Measurements from ENCODE around the gene SLC9A1. TPM values are rescaled to one million over a fixed set of nuclear protein-coding genes. Genes with fewer than 3 reads are reported as not detected.
"Not testable (repeated sequence)": the region's sequence is repeated elsewhere in the genome, so short reads cannot be mapped to it uniquely, and the experiment has no call there.

Gene SLC9A1
- total RNA-seq, 2 donors from 2014 or later, result 22.9 to 30.4 TPM

GRCh38 chr1:27179979-27180378 is 25.1 kb upstream of the SLC9A1 start:
- Histone ChIP-seq H3K4me1 (replicated peaks) (no peaks in the 10 kb centered on the region), H3K27ac (no peak overlapping the region), H3K27me3 (replicated peaks; ENCODE audit: insufficient read depth) (no peaks in the 10 kb centered on the region), H3K4me3 (no peak overlapping the region), H3K9me3 (no peaks in the 10 kb centered on the region), H3K36me3 (no peaks in the 10 kb centered on the region)
- intact Hi-C loops (cut with DNase I), result no loop called here
- TF ChIP-seq CTCF (IDR thresholded peaks at IDR 0.05) (no peak), POLR2A (IDR thresholded peaks at IDR 0.05) (no peak), POLR2AphosphoS5 (IDR thresholded peaks at IDR 0.05) (no peak)
- no peak for DNase-seq (ENCODE audit: low spot score)
- 75% methylated on average over 3 of the region's 3 CpGs for WGBS

DNA sequence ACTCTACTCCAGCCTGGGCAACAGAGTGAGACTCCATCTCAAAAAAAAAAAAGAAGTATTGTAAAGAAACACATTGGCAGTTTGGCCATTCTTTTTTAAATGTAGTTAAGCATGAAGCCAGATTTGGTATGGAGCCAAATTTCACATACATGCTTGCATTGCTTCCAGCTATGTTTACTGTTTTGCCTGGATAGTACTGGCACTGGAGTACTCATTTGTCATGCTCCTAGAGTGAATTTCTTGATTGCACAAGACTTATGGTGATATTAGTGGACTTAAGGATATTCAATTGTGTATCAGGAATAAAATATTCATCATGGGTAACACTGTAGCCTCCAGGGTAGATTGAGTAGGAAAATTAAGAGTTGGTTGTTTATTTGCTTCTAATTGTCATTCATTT is 24.5 kb upstream of the SLC9A1 start:
- Histone ChIP-seq H3K4me1 (replicated peaks) (no peaks in the 10 kb centered on the region), H3K27me3 (replicated peaks; ENCODE audit: insufficient read depth) (no peaks in the 10 kb centered on the region), H3K9me3 (no peaks in the 10 kb centered on the region), H3K4me3 (no peak overlapping the region), H3K27ac (no peak overlapping the region), H3K36me3 (no peaks in the 10 kb centered on the region)
- intact Hi-C loops (cut with DNase I), result no loop called here
- no peak for DNase-seq (ENCODE audit: low spot score)
- TF ChIP-seq POLR2AphosphoS5 (IDR thresholded peaks at IDR 0.05) (no peak), POLR2A (IDR thresholded peaks at IDR 0.05) (no peak), CTCF (IDR thresholded peaks at IDR 0.05) (no peak)

DNA sequence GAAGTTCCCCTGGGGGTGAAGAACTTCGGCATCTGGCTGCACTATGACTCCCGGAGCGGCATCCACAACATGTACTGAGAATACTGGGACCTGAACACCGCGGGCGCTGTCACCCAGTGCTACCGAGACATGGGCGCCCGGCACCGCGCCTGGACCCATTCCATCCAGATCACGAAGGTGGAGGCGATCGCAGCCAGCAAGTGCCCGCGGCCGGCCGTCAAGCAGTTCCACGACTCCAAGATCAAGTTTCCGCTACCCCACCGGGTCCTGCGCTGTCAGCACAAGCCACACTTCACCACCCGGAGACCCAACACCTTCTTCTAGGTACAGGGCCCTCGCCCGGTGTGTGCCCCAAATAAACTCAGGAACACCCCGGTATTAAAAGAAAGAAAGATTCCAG is 22.0 kb upstream of the SLC9A1 start:
- no peaks in the 10 kb centered on the region for H3K36me3 ChIP-seq
- no peaks in the 10 kb centered on the region for H3K27me3 ChIP-seq (replicated peaks; ENCODE audit: insufficient read depth)
- TF ChIP-seq POLR2A (IDR thresholded peaks at IDR 0.05), result no peak
- no peak for TF ChIP-seq POLR2AphosphoS5 (IDR thresholded peaks at IDR 0.05)
- TF ChIP-seq CTCF (IDR thresholded peaks at IDR 0.05), result no peak
- H3K9me3 ChIP-seq, result no peaks in the 10 kb centered on the region
- 96% methylated on average over 26 of the region's 26 CpGs for WGBS
- no peak for DNase-seq (ENCODE audit: low spot score)
- intact Hi-C loops (cut with DNase I), result no loop called here
- no peak overlapping the region for H3K27ac ChIP-seq
- H3K4me3 ChIP-seq, result no peak overlapping the region
- no peaks in the 10 kb centered on the region for H3K4me1 ChIP-seq (replicated peaks)

GRCh38 chr1:27176323-27176722 is 21.4 kb upstream of the SLC9A1 start:
- Histone ChIP-seq H3K4me3 (no peak overlapping the region), H3K9me3 (no peaks in the 10 kb centered on the region), H3K36me3 (no peaks in the 10 kb centered on the region), H3K4me1 (replicated peaks) (no peaks in the 10 kb centered on the region), H3K27me3 (replicated peaks; ENCODE audit: insufficient read depth) (no peaks in the 10 kb centered on the region), H3K27ac (no peak overlapping the region)
- WGBS, result 89% methylated on average over 4 of the region's 4 CpGs
- no peak for TF ChIP-seq CTCF (IDR thresholded peaks at IDR 0.05)
- TF ChIP-seq POLR2AphosphoS5 (IDR thresholded peaks at IDR 0.05), result no peak
- no peak for TF ChIP-seq POLR2A (IDR thresholded peaks at IDR 0.05)
- no peak for DNase-seq (ENCODE audit: low spot score)
- intact Hi-C loops (cut with DNase I), result no loop called here

- DNase-seq (ENCODE audit: low spot score); H3K4me3 ChIP-seq; intact Hi-C loops (cut with DNase I); H3K4me1 ChIP-seq (replicated peaks); H3K27ac ChIP-seq; H3K36me3 ChIP-seq; H3K9me3 ChIP-seq; H3K27me3 ChIP-seq (replicated peaks; ENCODE audit: insufficient read depth): not testable (repeated sequence)
- WGBS, result 90% methylated on average over 5 of the region's 5 CpGs
These were observed 18.1 kb upstream of the SLC9A1 start for GRCh38 chr1:27172992-27173391.
